CD4-positive, alpha-beta T cell treated with Interleukin-4 for 4 hours (primary cell): ENCODE data around the gene CHAC1.

ENCODE experiments used
- DNase-seq: peaks from one replicate; pipeline ENCODE4 v3.0.0-alpha.2; 2020

The CHAC1 gene

DNA sequence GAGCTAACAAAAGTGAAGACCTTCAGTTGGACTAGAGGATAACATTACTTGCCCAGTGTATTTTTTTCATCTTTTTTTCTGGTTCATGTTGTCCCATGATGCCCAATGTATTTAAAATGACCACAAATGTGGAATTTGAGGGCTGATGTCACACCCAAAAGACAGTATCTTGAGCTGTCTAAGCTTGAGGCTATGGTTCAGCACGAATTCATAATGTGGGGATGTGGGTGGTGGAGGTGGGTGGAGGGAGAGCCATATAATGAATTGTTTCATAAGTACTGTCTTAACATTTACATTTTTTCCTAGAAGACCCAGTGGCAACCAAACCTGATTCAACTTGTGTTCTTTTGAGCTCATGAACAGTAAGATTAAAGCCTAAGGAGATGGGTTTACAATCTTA lies 37.5 kb downstream of the CHAC1 start:
- DNase-seq: no peak

DNA sequence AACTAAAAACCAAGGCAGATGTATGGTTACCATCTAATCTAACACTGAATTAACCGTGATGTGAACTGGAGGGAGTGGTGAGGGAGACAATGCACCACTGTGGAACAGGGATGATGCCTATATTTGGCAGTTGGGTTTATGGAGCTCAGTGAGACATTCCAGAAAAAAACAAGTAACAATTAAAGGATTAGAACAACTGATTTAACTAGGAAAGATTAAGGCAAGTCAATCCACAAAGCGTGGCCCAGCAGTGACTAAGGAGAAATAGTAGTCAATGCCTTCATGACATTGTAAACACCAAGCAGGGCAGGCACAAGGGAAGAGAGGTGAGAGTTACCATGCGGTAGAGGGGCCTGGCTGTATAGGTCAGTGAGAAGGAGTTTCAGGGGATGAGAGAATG lies 38.1 kb downstream of the CHAC1 start:
- DNase-seq: no peak

DNA sequence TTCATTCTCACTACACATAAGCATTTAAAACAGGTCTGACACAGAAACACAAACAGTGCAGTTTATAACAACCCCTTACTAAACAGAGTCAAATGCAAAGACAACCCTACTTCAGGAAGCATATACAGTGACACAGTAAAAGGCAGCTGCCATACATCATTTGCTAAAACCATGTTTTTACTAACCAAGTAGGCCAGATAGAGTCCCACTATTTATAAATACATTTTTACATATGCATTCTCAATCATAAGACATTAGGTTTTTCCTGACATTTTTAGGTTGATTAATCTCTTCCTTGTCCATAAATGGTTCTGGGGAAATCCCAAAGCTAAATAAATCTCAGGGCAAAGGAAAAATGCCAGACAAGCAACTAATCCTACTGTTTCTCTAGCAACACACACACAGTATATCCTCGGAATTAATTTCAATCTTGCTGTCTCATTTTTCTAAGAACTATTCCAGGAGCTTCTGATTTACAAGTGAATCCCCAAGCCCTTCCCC lies 39.0 kb downstream of the CHAC1 start:
- DNase-seq: no peak

DNA sequence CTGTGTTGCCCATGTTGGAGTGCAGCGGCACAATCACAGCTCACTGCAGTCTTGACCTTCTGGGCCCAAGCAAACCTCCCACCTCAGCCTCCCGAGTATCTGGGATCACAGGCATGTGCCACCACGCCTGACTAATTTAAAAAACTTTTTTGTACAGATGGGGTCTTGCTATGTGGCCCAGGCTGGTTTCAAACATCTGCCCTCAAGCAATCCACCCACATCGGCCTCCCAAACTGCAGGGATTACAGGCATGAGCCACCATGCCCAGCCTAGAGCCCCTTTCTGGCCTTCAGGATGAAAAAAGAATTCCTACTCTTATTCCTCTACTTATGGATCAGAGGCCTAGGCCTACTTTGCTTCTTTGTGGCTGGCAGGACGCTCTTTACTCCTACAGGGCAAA lies 39.6 kb downstream of the CHAC1 start:
- no peak for DNase-seq

DNA sequence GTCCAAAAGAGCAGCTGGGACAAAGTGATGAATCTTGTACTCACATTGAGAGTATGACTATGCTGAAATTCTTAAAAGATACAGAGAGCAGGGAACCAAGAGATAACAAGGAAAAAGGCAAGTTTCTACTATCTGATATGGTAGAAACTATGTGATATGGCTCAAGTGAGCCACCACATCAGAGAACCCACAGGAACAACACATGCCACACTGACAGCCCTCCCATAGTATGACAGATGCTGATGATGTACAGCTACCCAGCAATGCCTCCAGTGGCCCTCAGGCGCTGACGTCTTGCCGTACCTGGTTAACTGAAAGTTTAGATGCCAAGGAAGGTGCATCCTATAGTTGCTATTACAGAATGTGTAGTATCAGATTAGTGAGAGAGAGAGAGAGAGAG lies 42.4 kb downstream of the CHAC1 start:
- no peak for DNase-seq

DNA sequence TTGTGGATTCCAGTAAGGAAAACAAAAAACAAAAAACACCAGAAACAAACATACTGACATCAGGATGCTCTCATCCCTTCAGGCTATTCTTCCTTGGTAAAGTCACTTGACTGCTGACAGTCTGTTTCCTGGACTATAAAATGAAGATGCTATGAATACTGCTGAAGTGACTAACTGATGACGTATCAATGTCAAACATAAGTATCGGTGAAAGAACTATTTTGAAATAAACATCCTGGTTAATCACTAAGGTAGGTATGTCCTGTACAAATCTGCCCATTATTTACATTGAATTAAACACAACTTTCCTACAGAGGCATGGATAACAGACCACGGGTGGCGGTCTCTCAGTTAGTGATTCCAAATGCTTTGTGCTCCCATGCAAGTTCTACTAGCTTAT lies 45.9 kb downstream of the CHAC1 start:
- no peak for DNase-seq

DNA sequence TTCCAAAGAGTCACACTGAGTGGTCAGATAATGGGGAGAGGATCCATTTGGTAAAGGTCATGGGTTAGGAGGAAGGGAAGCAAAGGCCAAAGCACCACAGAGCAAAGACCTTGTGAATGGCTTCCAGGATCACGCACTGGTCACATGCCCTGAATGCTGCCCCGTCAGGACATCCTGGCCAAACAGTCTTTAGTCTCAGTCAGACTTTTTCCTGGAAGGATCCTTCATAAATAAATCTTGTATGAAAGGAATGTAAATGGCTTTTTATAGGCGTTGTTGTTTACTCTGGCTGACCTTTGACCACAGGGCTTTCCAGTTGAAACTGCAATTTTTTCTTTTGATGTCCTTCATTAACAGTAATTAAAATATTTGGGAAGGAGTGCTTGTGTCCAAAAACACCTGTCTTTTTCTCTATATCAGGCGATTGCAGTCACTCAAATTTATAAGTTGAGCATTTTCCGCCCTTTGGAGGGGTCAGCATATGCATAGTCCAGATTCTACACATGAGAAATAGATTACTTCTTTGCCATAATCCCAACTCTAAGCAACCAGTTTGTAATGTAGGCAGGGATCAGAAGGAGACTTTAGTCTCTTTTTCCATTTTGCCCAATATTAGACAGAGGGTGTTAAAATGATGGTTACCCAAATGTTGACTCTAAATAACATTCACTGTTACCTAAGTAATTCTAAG lies 48.4 kb downstream of the CHAC1 start:
- no peak for DNase-seq

DNA sequence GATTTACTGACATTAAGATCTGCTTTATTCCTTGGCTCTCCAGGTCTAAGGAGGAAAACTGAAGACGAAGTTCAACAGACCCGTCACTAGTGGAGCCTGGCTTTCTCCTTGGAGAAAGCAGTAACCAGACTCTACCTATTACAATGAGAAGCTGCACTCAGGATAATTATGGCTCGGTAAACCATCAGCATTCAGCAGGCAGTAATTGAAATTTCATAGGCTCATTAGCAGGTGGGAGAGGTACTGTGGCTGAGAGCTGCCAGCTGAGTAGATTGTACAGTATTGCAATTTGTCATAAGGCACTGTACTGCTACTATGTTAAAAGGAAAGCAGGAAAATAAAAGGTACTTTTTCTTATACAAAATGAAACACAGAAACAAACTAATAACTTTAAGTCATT lies 51.2 kb downstream of the CHAC1 start:
- no peak for DNase-seq
